Right lobe of liver (tissue), 6 donors: ENCODE data around the gene MPV17. TPM values are rescaled to one million over a fixed set of nuclear protein-coding genes. Genes with fewer than 3 reads are reported as not detected.

Experiments used
- ATAC-seq, 4 donors: fragments of 200-7000 bp; cut with Tn5 transposase; one replicate each; pipeline ENCODE4 v1.9.1; 2020; ENCODE audit warnings: mild to moderate bottlenecking in 4 of 4, moderate library complexity in 4 of 4
- DNase-seq, 3 donors: peaks; one replicate each; pipeline ENCODE4 v3.0.0-alpha.2; 2020
- H3K27ac ChIP-seq, 3 donors: fragments of 200-600 bp; one replicate each; pipeline ENCODE4 v1.8.0; 2022
- H3K27me3 ChIP-seq, 2 donors: fragments of 200-600 bp; one replicate each; pipeline ENCODE4 v1.8.0; 2022
- H3K36me3 ChIP-seq, 4 donors: fragments of 200-600 bp; sonication (generic) in 1 of 4; one replicate each; pipeline versions ENCODE4 v1.5.1 to v1.8.0; 2017 to 2022; ENCODE audit warnings: control low read depth in 1 of 4
- H3K4me1 ChIP-seq, 4 donors: fragments of 200-600 bp; sonication (generic) in 1 of 4; one replicate each; pipeline versions ENCODE4 v1.5.1 to v1.8.0; 2017 to 2022; ENCODE audit warnings: control low read depth in 1 of 4
- H3K4me3 ChIP-seq, 3 donors: fragments of 200-600 bp; one replicate each; pipeline ENCODE4 v1.8.0; 2022
- H3K9me3 ChIP-seq, 4 donors: fragments of 200-600 bp; sonication (generic) in 1 of 4; one replicate each; pipeline versions ENCODE4 v1.5.1 to v1.8.0; 2017 to 2022; ENCODE audit warnings: control low read depth in 1 of 4
- POLR2A ChIP-seq: fragments of 450-650 bp; IDR thresholded peaks from one replicate; pipeline ENCODE4 v1.6.1; 2017; ENCODE audit warnings: antibody characterized with exemption, mild to moderate bottlenecking
- WGBS: methylation state at CpG from one replicate; pipeline ENCODE4 v1.1.6; 2018; ENCODE audit warnings: low coverage, low lambda C conversion rate; ENCODE audit not compliant: insufficient coverage; ENCODE audit errors: missing lambda C conversion rate; 5-methylcytosine and 5-hydroxymethylcytosine counted together
- intact Hi-C, 2 donors: fragments of 100-400 bp; cut with DNase I; formaldehyde crosslinking; loops; one replicate each; pipeline versions ENCODE4 v1.11.2 to v1.14.1; 2022
- total RNA-seq, 6 experiments: library from RNA; depleted of rRNA in 2 of 6; stranded (reverse); fragments of >200 nt in 2 of 6; fragmentation: NEBNext Ultra II Directional in 3 of 6; extraction: Animal tissue kit (Norgen Biotek cat#: 25700) in 3 of 6; gene quantifications; one replicate each; pipeline versions ENCODE4 v1.1.0 to v1.2.4, GENCODE V29; 2016 to 2023
- TF ChIP-seq, protein P1 (sequence below), 4 donors: fragments of 200-600 bp in 3 of 4; fragments of 450-650 bp in 1 of 4; IDR thresholded peaks; one replicate each; pipeline versions ENCODE4 v1.5.1 to v1.8.0; 2016 to 2022; ENCODE audit warnings: antibody characterized with exemption in 4 of 4, mild to moderate bottlenecking in 2 of 4
- donor health status: DM: no; HTN: yes; CAD: no.
- donor health status: DM: no; HTN: no; CAD: no.
- donor health status: DM: no; HTN: no; CAD: no.
- donor health status: DM: no; HTN: yes; CAD: no.
- donor health status: DM: no; HTN: yes; CAD: no.

Gene MPV17
- total RNA-seq, 6 experiments from 2014 or later: 17.2 to 82.3 (median 30.4) TPM

DNA sequence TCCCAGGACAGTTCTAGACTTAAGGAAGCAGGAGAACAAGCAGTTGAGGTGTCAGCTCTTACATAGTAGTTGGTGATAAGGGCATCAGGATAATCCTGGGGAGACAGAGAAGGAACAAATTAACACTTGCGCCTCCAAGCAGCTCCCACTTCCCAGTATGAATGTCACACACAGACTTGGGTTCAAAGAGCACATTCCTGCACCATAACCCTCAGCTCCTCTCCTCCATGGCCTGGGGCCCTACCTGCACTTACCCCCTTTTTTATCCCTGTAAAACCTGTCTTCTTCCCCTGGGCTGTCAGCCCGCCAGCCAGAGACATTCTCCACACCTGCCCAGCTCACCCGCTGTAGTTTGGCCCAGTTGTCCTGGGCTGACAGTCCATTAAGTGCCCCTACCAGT lies 10.7 kb downstream of the MPV17 start:
- H3K9me3 ChIP-seq: no peaks in the 10 kb centered on the region
- peaks cover 0 to 11% of the 10 kb centered on the region in 2 donors for H3K27me3 ChIP-seq
- no peak overlapping the region for H3K4me3 ChIP-seq
- WGBS: 86% methylated on average over 2 of the region's 3 CpGs
- H3K4me1 ChIP-seq: peaks cover 0 to 13% (median 0%) of the 10 kb centered on the region in 4 donors
- no peak for DNase-seq
- intact Hi-C loops: loop anchor here in 1 of 2 donors (10.0 kb wide), 1 partner anchor 53 kb away; no protein-coding TSS in a partner anchor
- no peak for ATAC-seq
- TF ChIP-seq POLR2A: no peak
- TF ChIP-seq, protein P1, sequence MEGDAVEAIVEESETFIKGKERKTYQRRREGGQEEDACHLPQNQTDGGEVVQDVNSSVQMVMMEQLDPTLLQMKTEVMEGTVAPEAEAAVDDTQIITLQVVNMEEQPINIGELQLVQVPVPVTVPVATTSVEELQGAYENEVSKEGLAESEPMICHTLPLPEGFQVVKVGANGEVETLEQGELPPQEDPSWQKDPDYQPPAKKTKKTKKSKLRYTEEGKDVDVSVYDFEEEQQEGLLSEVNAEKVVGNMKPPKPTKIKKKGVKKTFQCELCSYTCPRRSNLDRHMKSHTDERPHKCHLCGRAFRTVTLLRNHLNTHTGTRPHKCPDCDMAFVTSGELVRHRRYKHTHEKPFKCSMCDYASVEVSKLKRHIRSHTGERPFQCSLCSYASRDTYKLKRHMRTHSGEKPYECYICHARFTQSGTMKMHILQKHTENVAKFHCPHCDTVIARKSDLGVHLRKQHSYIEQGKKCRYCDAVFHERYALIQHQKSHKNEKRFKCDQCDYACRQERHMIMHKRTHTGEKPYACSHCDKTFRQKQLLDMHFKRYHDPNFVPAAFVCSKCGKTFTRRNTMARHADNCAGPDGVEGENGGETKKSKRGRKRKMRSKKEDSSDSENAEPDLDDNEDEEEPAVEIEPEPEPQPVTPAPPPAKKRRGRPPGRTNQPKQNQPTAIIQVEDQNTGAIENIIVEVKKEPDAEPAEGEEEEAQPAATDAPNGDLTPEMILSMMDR (IDR thresholded peaks at IDR 0.05): no peak
- H3K27ac ChIP-seq: no peak overlapping the region
- H3K36me3 ChIP-seq: no peaks in the 10 kb centered on the region

DNA sequence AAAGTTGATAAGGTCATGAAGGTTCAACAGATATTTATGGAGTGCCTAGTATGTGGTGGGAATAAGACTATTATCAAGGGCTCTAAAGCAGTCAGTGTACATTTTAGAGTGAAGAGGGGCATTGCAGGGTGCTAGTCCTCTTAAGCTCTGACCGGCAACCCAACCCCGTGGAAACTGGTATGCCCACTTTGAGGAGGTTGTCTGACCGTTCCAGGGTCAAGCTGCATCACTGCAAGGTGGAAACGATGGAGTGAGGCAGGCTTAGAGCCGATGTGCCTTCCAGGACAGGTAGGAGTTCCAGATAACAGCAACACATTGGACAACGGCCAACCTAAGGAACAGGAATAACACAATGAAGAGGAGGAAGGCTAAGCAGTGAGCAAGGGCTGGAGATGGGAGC lies 13.2 kb downstream of the MPV17 start:
- Histone ChIP-seq H3K27ac (no peak overlapping the region), H3K9me3 (no peaks in the 10 kb centered on the region), H3K36me3 (no peaks in the 10 kb centered on the region), H3K4me1 (peaks cover 0 to 21% (median 0%) of the 10 kb centered on the region in 4 donors), H3K4me3 (no peak overlapping the region), H3K27me3 (peaks cover 0 to 11% of the 10 kb centered on the region in 2 donors)
- DNase-seq (no peak), ATAC-seq (no peak)
- TF ChIP-seq, protein P1 (IDR thresholded peaks at IDR 0.05): no peak
- TF ChIP-seq POLR2A: no peak
- intact Hi-C loops: loop anchor here in 1 of 2 donors (10.0 kb wide), 2 partner anchors 55 kb away; no protein-coding TSS in a partner anchor
- 68% methylated on average over 3 of the region's 6 CpGs for WGBS

GRCh38 chr2:27308359-27308881 lies 14.5 kb downstream of the MPV17 start, which contains the start of gene UCN:
Gene UCN, minus strand, starts transcription at chr2:27308445. Its CDS starts 550 bp downstream, at chr2:27307895.
- DNase-seq (peak in 1 of 3 donors; percentile 56), ATAC-seq (peak in 3 of 4 donors; percentile 15 to 52 (median 28))
- Histone ChIP-seq H3K27me3 (peaks cover 0 to 11% of the 10 kb centered on the region in 2 donors), H3K4me1 (peaks cover 0 to 21% (median 0%) of the 10 kb centered on the region in 4 donors), H3K9me3 (no peaks in the 10 kb centered on the region), H3K27ac (no peak within 1 kb of the TSS), H3K4me3 (no peak within 1 kb of the TSS), H3K36me3 (no peaks in the 10 kb centered on the region)
- intact Hi-C loops: loop anchor here in 1 of 2 donors (10.0 kb wide), 1 partner anchor 54 kb away; no protein-coding TSS in a partner anchor
- no peak for TF ChIP-seq POLR2A
- TF ChIP-seq, protein P1 (IDR thresholded peaks at IDR 0.05): no peak
- 47% methylated on average over 3 of the region's 25 CpGs for WGBS

DNA sequence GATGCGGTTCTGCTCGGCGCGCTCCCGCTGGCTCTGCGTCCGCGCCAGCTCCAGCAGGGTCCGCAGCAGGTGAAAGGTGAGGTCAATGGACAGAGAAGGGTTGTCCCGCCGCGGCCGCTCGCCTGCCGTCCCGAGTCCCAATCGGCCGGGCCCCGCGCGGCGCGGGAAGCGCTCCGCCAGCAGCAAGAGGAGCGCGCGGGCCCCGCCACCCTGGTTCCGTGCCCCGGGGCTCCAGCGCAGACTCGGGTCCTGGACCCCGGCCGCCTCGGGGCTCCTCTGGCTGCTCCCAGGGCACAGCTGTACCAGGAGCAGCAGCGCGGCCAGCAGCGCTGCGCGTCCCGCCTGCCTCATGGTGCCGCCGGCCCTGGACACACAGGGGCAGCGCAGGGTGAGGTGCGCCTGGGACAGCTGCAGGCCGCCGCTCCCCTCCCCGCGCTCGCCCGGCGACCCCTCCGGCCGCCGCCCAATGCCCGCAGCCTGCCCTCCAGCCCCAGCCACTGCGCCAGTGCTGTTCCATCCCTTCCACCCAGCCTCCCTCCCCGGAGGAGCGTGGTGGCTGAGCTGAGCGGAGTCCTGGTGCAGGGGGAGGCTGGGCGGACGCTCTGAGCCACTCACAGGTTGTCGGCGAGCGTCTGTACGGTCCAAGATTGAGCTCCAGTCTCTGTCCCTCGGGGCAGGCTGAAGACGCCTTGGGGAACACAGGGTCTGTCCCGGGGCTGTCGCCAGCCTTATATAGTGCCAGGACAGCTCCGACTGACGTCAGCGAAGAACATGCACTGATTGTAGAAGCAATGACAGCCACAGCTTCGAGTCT lies 15.1 kb downstream of the MPV17 start:
- Histone ChIP-seq H3K4me3 (no peak overlapping the region), H3K36me3 (no peaks in the 10 kb centered on the region), H3K27me3 (peaks cover 0 to 11% of the 10 kb centered on the region in 2 donors), H3K27ac (no peak overlapping the region), H3K4me1 (peaks cover 0 to 21% (median under 1%) of the 10 kb centered on the region in 4 donors), H3K9me3 (no peaks in the 10 kb centered on the region)
- no peak for TF ChIP-seq POLR2A
- TF ChIP-seq, protein P1 (IDR thresholded peaks at IDR 0.05): no peak
- ATAC-seq: peak in 3 of 4 donors; percentile 13 to 24 (median 17)
- WGBS: 10% methylated on average over 2 of the region's 75 CpGs
- DNase-seq: no peak
- intact Hi-C loops: loop anchor here in 1 of 2 donors (10.0 kb wide), 1 partner anchor 53 kb away; no protein-coding TSS in a partner anchor
